ENCODE measurements around the gene IL2.

DNA sequence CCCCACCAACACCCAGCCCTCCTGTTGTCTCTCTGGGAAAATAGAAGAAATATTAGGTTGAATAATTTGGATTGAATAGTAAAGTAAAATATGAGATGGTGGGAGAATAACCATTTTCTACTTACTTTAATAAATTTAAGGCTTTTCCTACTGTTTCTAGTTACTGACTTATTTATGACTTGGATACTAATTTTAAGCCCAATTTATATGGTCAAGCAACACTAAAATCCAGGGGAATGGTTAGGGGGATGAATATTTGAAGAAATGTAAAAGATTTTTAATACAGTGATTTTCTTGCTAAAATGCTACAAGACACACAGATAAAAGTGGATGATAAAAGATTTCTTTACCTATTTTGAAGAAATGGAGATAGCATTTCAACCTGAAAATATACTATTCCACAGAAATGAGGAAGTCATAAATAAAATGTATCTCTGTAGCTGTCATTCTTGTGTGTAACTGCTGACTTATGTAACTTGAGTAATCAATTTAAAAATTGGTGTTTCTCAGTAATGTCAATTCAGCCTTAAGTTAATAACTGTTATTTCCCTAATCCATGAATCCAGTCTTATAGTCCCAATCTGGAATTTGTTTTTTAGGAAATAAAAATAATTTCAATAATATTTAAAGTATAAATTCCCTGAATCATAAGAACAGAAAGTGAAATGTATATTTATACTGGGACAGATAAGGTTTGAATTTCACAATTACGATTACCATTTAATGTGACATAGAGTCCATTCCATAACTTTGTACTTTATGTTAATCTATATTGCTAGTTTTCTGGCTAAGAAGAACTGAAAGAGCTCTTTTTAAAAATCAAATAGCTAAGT, 24.3 kb upstream of the IL2 start:
- TF ChIP-seq, protein P1, sequence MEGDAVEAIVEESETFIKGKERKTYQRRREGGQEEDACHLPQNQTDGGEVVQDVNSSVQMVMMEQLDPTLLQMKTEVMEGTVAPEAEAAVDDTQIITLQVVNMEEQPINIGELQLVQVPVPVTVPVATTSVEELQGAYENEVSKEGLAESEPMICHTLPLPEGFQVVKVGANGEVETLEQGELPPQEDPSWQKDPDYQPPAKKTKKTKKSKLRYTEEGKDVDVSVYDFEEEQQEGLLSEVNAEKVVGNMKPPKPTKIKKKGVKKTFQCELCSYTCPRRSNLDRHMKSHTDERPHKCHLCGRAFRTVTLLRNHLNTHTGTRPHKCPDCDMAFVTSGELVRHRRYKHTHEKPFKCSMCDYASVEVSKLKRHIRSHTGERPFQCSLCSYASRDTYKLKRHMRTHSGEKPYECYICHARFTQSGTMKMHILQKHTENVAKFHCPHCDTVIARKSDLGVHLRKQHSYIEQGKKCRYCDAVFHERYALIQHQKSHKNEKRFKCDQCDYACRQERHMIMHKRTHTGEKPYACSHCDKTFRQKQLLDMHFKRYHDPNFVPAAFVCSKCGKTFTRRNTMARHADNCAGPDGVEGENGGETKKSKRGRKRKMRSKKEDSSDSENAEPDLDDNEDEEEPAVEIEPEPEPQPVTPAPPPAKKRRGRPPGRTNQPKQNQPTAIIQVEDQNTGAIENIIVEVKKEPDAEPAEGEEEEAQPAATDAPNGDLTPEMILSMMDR (IDR thresholded peaks at IDR 0.05), result no peak
- no peak for TF ChIP-seq POLR2A (IDR thresholded peaks at IDR 0.05)

Data from adrenal gland (tissue), 5 donors.